ENCODE results near the gene GALNT13. TPM values are rescaled to one million over a fixed set of nuclear protein-coding genes. Genes with fewer than 3 reads are reported as not detected.
A peak's percentile ranks its signal among the peaks of the same experiment; 100 is the strongest.

The GALNT13 gene
- total and polyA plus RNA-seq, 2 of the 13 experiments (the other 11 are each of a cell fraction or from before 2014, with no cell fraction given): 1.3 to 5.0 TPM

- Histone ChIP-seq H3K27ac (ENCODE audit: extremely low read length, insufficient read depth, low read length) (no peak overlapping the region), H4K20me1 (ENCODE audit: insufficient read depth, low read length) (no peaks in the 10 kb centered on the region), H3K4me1 (ENCODE audit: insufficient read depth, low read length) (peaks cover 12% of the 10 kb centered on the region), H3K9ac (ENCODE audit: insufficient read depth, low read depth, low read length) (no peak overlapping the region), H3K36me3 (replicated peaks in 1 of 2; ENCODE audit: control insufficient read depth in 1 of 2, insufficient read depth in 2 of 2, low read length in 2 of 2) (no peaks in the 10 kb centered on the region), H3K79me2 (ENCODE audit: insufficient read depth, low read length) (no peaks in the 10 kb centered on the region), H2AFZ (ENCODE audit: low read length) (no peak overlapping the region), H3K27me3 (ENCODE audit: control insufficient read depth in 1 of 2, insufficient read depth in 2 of 2, low read length in 2 of 2) (no peaks in the 10 kb centered on the region), H3K9me3 (ENCODE audit: low read length) (peaks cover 14% of the 10 kb centered on the region), H3K4me2 (ENCODE audit: low read depth, low read length) (no peak overlapping the region), H3K4me3 (replicated peaks in 1 of 3; ENCODE audit: insufficient read depth in 1 of 3, low read depth in 2 of 3, low read length in 3 of 3) (no peak overlapping the region)
- DNase-seq (ENCODE audit: low spot score) (peak; percentile 57), ATAC-seq (peak; percentile 98), FAIRE-seq (no peak)
- BruUV-seq (replicated peaks): no TSS peak
- ChIA-PET CTCF (ENCODE audit: low intra/inter-chr PET ratio, low total read pairs) (no interaction called here), POLR2A (no interaction called here)
- intact Hi-C loops (cut with micrococcal nuclease; ENCODE audit: unreplicated experiment) (no loop called here), in situ Hi-C loops (cut with HindIII; ENCODE audit: extremely low pct_ligation_motif_present, low pct_unique_long_range_greater_than_20kb) (no loop called here)
- 2% methylated on average over 2 of the region's 2 CpGs for WGBS (ENCODE audit: low lambda C conversion rate)
- 0 out of 2 replicates have a peak, but pooled peaks have one; percentile 36 for TF ChIP-seq KDM6A (CRISPR knock-in tag; IDR thresholded peaks at IDR 0.05; ENCODE audit: low read depth)
- TF ChIP-seq PHF21A (CRISPR knock-in tag; IDR thresholded peaks at IDR 0.05): no peak
- peak; percentile 41; the same call in 1 of the 2 replicates for TF ChIP-seq MAFF (IDR thresholded peaks at IDR 0.05; ENCODE audit: low read depth, low read length)
- TF ChIP-seq FOXA3 (CRISPR knock-in tag; IDR thresholded peaks at IDR 0.05): peak; percentile 93
- no peak for TF ChIP-seq GABPA (IDR thresholded peaks at IDR 0.05; ENCODE audit: low read depth, low read length)
- TF ChIP-seq GABPA (CRISPR knock-in tag; IDR thresholded peaks at IDR 0.05; ENCODE audit: low read depth): peak; percentile 44; the same call in 1 of the 2 replicates
- TF ChIP-seq HNF4A (CRISPR knock-in tag; IDR thresholded peaks at IDR 0.05): peak; percentile 75
- peak; percentile 43; the same call in 1 of the 2 replicates for TF ChIP-seq ZMYM4 (CRISPR knock-in tag; IDR thresholded peaks at IDR 0.05)
- TF ChIP-seq ELF3 (CRISPR knock-in tag; IDR thresholded peaks at IDR 0.05): peak; percentile 56
- peak; percentile 79 for TF ChIP-seq GATAD2A (CRISPR knock-in tag; IDR thresholded peaks at IDR 0.05)
- peak; percentile 84 for TF ChIP-seq ZNF609 (CRISPR knock-in tag; IDR thresholded peaks at IDR 0.05; ENCODE audit: borderline replicate concordance)
- no peak for TF ChIP-seq DDIT3 (CRISPR knock-in tag; IDR thresholded peaks at IDR 0.05)
- TF ChIP-seq DPF2 (CRISPR knock-in tag; IDR thresholded peaks at IDR 0.05; ENCODE audit: borderline replicate concordance, low read depth): peak; percentile 56; the same call in 1 of the 2 replicates
- 0 out of 2 replicates have a peak, but pooled peaks have one; percentile 54 for TF ChIP-seq MLX (CRISPR knock-in tag; IDR thresholded peaks at IDR 0.05)
- no peak for TF ChIP-seq ZNF780A (CRISPR knock-in tag; IDR thresholded peaks at IDR 0.05)
- TF ChIP-seq IRF2 (CRISPR knock-in tag; IDR thresholded peaks at IDR 0.05): peak; percentile 75; the same call in 1 of the 2 replicates
- peak; percentile 48; the same call in 1 of the 2 replicates for TF ChIP-seq POGZ (CRISPR knock-in tag; IDR thresholded peaks at IDR 0.05)
- TF ChIP-seq ZNF124 (CRISPR knock-in tag; IDR thresholded peaks at IDR 0.05): no peak
- TF ChIP-seq HDAC6 (IDR thresholded peaks at IDR 0.05; ENCODE audit: low read depth, low read length): no peak
- peak; percentile 49; the same call in 1 of the 2 replicates for TF ChIP-seq ISL2 (CRISPR knock-in tag; IDR thresholded peaks at IDR 0.05)
- TF ChIP-seq RNF2 (conservative IDR thresholded peaks at IDR 0.05; ENCODE audit: low read depth): no peak
- peak; percentile 68 for TF ChIP-seq BCL6 (CRISPR knock-in tag; IDR thresholded peaks at IDR 0.05)
- TF ChIP-seq LCORL (IDR thresholded peaks at IDR 0.05): 0 out of 2 replicates have a peak, but pooled peaks have one; percentile 29
- peak; percentile 69 for TF ChIP-seq LCORL (CRISPR knock-in tag; IDR thresholded peaks at IDR 0.05)
Observed at GRCh38 chr2:153834662-153835061, 37.1 kb upstream of the GALNT13 start.
